ENCODE data around the gene IL25. TPM values are rescaled to one million over a fixed set of nuclear protein-coding genes. Genes with fewer than 3 reads are reported as not detected.

IL25 gene
- total RNA-seq, 3 donors from 2014 or later (not counting 1 experiment from before 2014, with no cell fraction given), result not detected

- intact Hi-C loops (cut with micrococcal nuclease), result no loop called here
- Histone ChIP-seq H3K4me1 (ENCODE audit: control insufficient read depth, insufficient read depth, low read length) (no peaks in the 10 kb centered on the region), H3K27ac (ENCODE audit: low read length) (no peak overlapping the region), H3K4me3 (ENCODE audit: low read length) (no peak overlapping the region), H3K27me3 (ENCODE audit: control insufficient read depth, insufficient read depth, low read length) (peaks cover 5% of the 10 kb centered on the region), H3K9me3 (ENCODE audit: control insufficient read depth, insufficient read depth, low read length) (no peaks in the 10 kb centered on the region), H3K36me3 (ENCODE audit: control insufficient read depth, insufficient read depth, low read length) (no peaks in the 10 kb centered on the region)
- no peaks in the 10 kb centered on the region for H3K9me3 Mint-ChIP-seq
- WGBS (ENCODE audit: insufficient coverage), result 8% methylated on average over 46 of the region's 51 CpGs
- no peaks in the 10 kb centered on the region for H3K4me1 Mint-ChIP-seq
- H3K4me3 Mint-ChIP-seq, result no peak overlapping the region
- DNase-seq (no peak), ATAC-seq (no peak)
- H3K27ac Mint-ChIP-seq, result no peak overlapping the region
- no peak for TF ChIP-seq CTCF (IDR thresholded peaks at IDR 0.05)
- no peaks in the 10 kb centered on the region for H3K36me3 Mint-ChIP-seq
- H3K27me3 Mint-ChIP-seq (ENCODE audit: low read depth in 2 of 2), result peaks cover 31 to 32% of the 10 kb centered on the region in 2 donors
These were observed 6.7 kb upstream of the IL25 start for GRCh38 chr14:23365732-23366425.

GRCh38 chr14:23366426-23366921, 6.1 kb upstream of the IL25 start:
- H3K9me3 Mint-ChIP-seq, result no peaks in the 10 kb centered on the region

GRCh38 chr14:23370221-23370620, 2.4 kb upstream of the IL25 start:
- Mint-ChIP-seq H3K27me3 (ENCODE audit: low read depth in 2 of 2) (peaks cover 22 to 28% of the 10 kb centered on the region in 2 donors), H3K9me3 (no peaks in the 10 kb centered on the region), H3K4me1 (no peaks in the 10 kb centered on the region), H3K4me3 (no peak overlapping the region), H3K27ac (no peak overlapping the region), H3K36me3 (no peaks in the 10 kb centered on the region)
- 69% methylated on average over 1 of the region's 1 CpG for WGBS (ENCODE audit: insufficient coverage)
- TF ChIP-seq CTCF (IDR thresholded peaks at IDR 0.05), result no peak
- Histone ChIP-seq H3K4me1 (ENCODE audit: control insufficient read depth, insufficient read depth, low read length) (no peaks in the 10 kb centered on the region), H3K27me3 (ENCODE audit: control insufficient read depth, insufficient read depth, low read length) (no peaks in the 10 kb centered on the region), H3K36me3 (ENCODE audit: control insufficient read depth, insufficient read depth, low read length) (no peaks in the 10 kb centered on the region), H3K4me3 (ENCODE audit: low read length) (no peak overlapping the region), H3K9me3 (ENCODE audit: control insufficient read depth, insufficient read depth, low read length) (no peaks in the 10 kb centered on the region), H3K27ac (ENCODE audit: low read length) (no peak overlapping the region)
- ATAC-seq (no peak), DNase-seq (no peak)
- intact Hi-C loops (cut with micrococcal nuclease), result no loop called here

More at GRCh38 chr14:23366426-23366921, 6.1 kb upstream of the IL25 start:
- H3K27ac Mint-ChIP-seq, result no peak overlapping the region
- WGBS (ENCODE audit: insufficient coverage), result 75% methylated on average over 34 of the region's 34 CpGs
- H3K36me3 Mint-ChIP-seq, result no peaks in the 10 kb centered on the region
- Histone ChIP-seq H3K4me3 (ENCODE audit: low read length) (no peak overlapping the region), H3K9me3 (ENCODE audit: control insufficient read depth, insufficient read depth, low read length) (no peaks in the 10 kb centered on the region), H3K4me1 (ENCODE audit: control insufficient read depth, insufficient read depth, low read length) (no peaks in the 10 kb centered on the region), H3K27ac (ENCODE audit: low read length) (no peak overlapping the region), H3K27me3 (ENCODE audit: control insufficient read depth, insufficient read depth, low read length) (peaks cover 5% of the 10 kb centered on the region), H3K36me3 (ENCODE audit: control insufficient read depth, insufficient read depth, low read length) (no peaks in the 10 kb centered on the region)
- H3K4me3 Mint-ChIP-seq, result no peak overlapping the region
- H3K4me1 Mint-ChIP-seq, result no peaks in the 10 kb centered on the region
- TF ChIP-seq CTCF (IDR thresholded peaks at IDR 0.05), result no peak
- ATAC-seq (no peak), DNase-seq (no peak)
- intact Hi-C loops (cut with micrococcal nuclease), result no loop called here
- peaks cover 29 to 36% of the 10 kb centered on the region in 2 donors for H3K27me3 Mint-ChIP-seq (ENCODE audit: low read depth in 2 of 2)

- Mint-ChIP-seq H3K4me1 (no peaks in the 10 kb centered on the region), H3K9me3 (no peaks in the 10 kb centered on the region), H3K36me3 (no peaks in the 10 kb centered on the region), H3K27ac (no peak overlapping the region), H3K27me3 (ENCODE audit: low read depth in 2 of 2) (peaks cover 20 to 25% of the 10 kb centered on the region in 2 donors), H3K4me3 (no peak overlapping the region)
- no peak for TF ChIP-seq CTCF (IDR thresholded peaks at IDR 0.05)
- ATAC-seq, result no peak
- H3K4me1 ChIP-seq (ENCODE audit: control insufficient read depth, insufficient read depth, low read length), result no peaks in the 10 kb centered on the region
- no peak overlapping the region for H3K4me3 ChIP-seq (ENCODE audit: low read length)
- no peaks in the 10 kb centered on the region for H3K27me3 ChIP-seq (ENCODE audit: control insufficient read depth, insufficient read depth, low read length)
- no peak overlapping the region for H3K27ac ChIP-seq (ENCODE audit: low read length)
- intact Hi-C loops (cut with micrococcal nuclease), result no loop called here
- DNase-seq, result no peak
- no peaks in the 10 kb centered on the region for H3K9me3 ChIP-seq (ENCODE audit: control insufficient read depth, insufficient read depth, low read length)
- no peaks in the 10 kb centered on the region for H3K36me3 ChIP-seq (ENCODE audit: control insufficient read depth, insufficient read depth, low read length)
- WGBS (ENCODE audit: insufficient coverage), result 84% methylated on average over 1 of the region's 1 CpG
These were observed 744 bp upstream of the IL25 start for GRCh38 chr14:23371865-23372264.

Measured in natural killer cell (primary cell).